Measurements from ENCODE around the gene ANG.
"Not testable (repeated sequence)": the region's sequence is repeated elsewhere in the genome, so short reads cannot be mapped to it uniquely, and the experiment has no call there.

The ANG gene

GRCh38 chr14:20658246-20658645 is 30.3 kb upstream of the ANG start:
- peaks cover 64% of the 10 kb centered on the region for H3K27me3 ChIP-seq (ENCODE audit: insufficient read depth, low read length)
- no peaks in the 10 kb centered on the region for H3K4me1 ChIP-seq (ENCODE audit: control insufficient read depth, insufficient read depth, low read length, unreplicated experiment)
- H3K79me2 ChIP-seq (ENCODE audit: control insufficient read depth, insufficient read depth, low read length, unreplicated experiment): no peaks in the 10 kb centered on the region
- H3K27ac ChIP-seq (ENCODE audit: low read depth, low read length): no peak overlapping the region
- H2AFZ ChIP-seq (ENCODE audit: low read length, unreplicated experiment): no peak overlapping the region
- no peaks in the 10 kb centered on the region for H3K36me3 ChIP-seq (ENCODE audit: insufficient read depth, low read length)
- no peak overlapping the region for H3K4me3 ChIP-seq (ENCODE audit: low read depth, low read length)

GRCh38 chr14:20659336-20659735 is 29.2 kb upstream of the ANG start:
- Histone ChIP-seq H3K4me1 (ENCODE audit: control insufficient read depth, insufficient read depth, low read length, unreplicated experiment) (no peaks in the 10 kb centered on the region), H3K27me3 (ENCODE audit: insufficient read depth, low read length) (peaks cover 55% of the 10 kb centered on the region), H3K4me3 (ENCODE audit: low read depth, low read length) (no peak overlapping the region), H3K79me2 (ENCODE audit: control insufficient read depth, insufficient read depth, low read length, unreplicated experiment) (no peaks in the 10 kb centered on the region), H3K36me3 (ENCODE audit: insufficient read depth, low read length) (no peaks in the 10 kb centered on the region), H3K27ac (ENCODE audit: low read depth, low read length) (no peak overlapping the region), H2AFZ (ENCODE audit: low read length, unreplicated experiment) (no peak overlapping the region)

GRCh38 chr14:20659813-20660395 is 28.7 kb upstream of the ANG start:
- no peaks in the 10 kb centered on the region for H3K36me3 ChIP-seq (ENCODE audit: insufficient read depth, low read length)
- H3K79me2 ChIP-seq (ENCODE audit: control insufficient read depth, insufficient read depth, low read length, unreplicated experiment): no peaks in the 10 kb centered on the region
- H3K4me3 ChIP-seq (ENCODE audit: low read depth, low read length): no peak overlapping the region
- no peaks in the 10 kb centered on the region for H3K4me1 ChIP-seq (ENCODE audit: control insufficient read depth, insufficient read depth, low read length, unreplicated experiment)
- H3K27ac ChIP-seq (ENCODE audit: low read depth, low read length): no peak overlapping the region
- H2AFZ ChIP-seq (ENCODE audit: low read length, unreplicated experiment): no peak overlapping the region
- peaks cover 59% of the 10 kb centered on the region for H3K27me3 ChIP-seq (ENCODE audit: insufficient read depth, low read length)

- Histone ChIP-seq H3K4me1 (ENCODE audit: control insufficient read depth, insufficient read depth, low read length, unreplicated experiment) (no peaks in the 10 kb centered on the region), H3K79me2 (ENCODE audit: control insufficient read depth, insufficient read depth, low read length, unreplicated experiment) (no peaks in the 10 kb centered on the region), H2AFZ (ENCODE audit: low read length, unreplicated experiment) (no peak overlapping the region), H3K27me3 (ENCODE audit: insufficient read depth, low read length) (peaks cover 49% of the 10 kb centered on the region), H3K4me3 (ENCODE audit: low read depth, low read length) (no peak overlapping the region), H3K36me3 (ENCODE audit: insufficient read depth, low read length) (no peaks in the 10 kb centered on the region), H3K27ac (ENCODE audit: low read depth, low read length) (no peak overlapping the region)
These were observed 27.4 kb upstream of the ANG start for GRCh38 chr14:20661197-20661596.

- peak overlapping the region; percentile 75 for H3K4me3 ChIP-seq (ENCODE audit: low read depth, low read length)
- H3K27me3 ChIP-seq (ENCODE audit: insufficient read depth, low read length): peaks cover 41% of the 10 kb centered on the region
- no peaks in the 10 kb centered on the region for H3K36me3 ChIP-seq (ENCODE audit: insufficient read depth, low read length)
- H2AFZ ChIP-seq (ENCODE audit: low read length, unreplicated experiment): peak overlapping the region; percentile 88
- no peak overlapping the region for H3K27ac ChIP-seq (ENCODE audit: low read depth, low read length)
- H3K4me1 ChIP-seq (ENCODE audit: control insufficient read depth, insufficient read depth, low read length, unreplicated experiment): no peaks in the 10 kb centered on the region
- H3K79me2 ChIP-seq (ENCODE audit: control insufficient read depth, insufficient read depth, low read length, unreplicated experiment): no peaks in the 10 kb centered on the region
These were observed 25.4 kb upstream of the ANG start for GRCh38 chr14:20662968-20663732.

- H3K4me3 ChIP-seq (ENCODE audit: low read depth, low read length); H2AFZ ChIP-seq (ENCODE audit: low read length, unreplicated experiment); H3K79me2 ChIP-seq (ENCODE audit: control insufficient read depth, insufficient read depth, low read length, unreplicated experiment); H3K36me3 ChIP-seq (ENCODE audit: insufficient read depth, low read length); H3K27ac ChIP-seq (ENCODE audit: low read depth, low read length); H3K4me1 ChIP-seq (ENCODE audit: control insufficient read depth, insufficient read depth, low read length, unreplicated experiment): not testable (repeated sequence)
- peaks cover 27% of the 10 kb centered on the region for H3K27me3 ChIP-seq (ENCODE audit: insufficient read depth, low read length)
These were observed 22.1 kb upstream of the ANG start for GRCh38 chr14:20666400-20666961.

- Histone ChIP-seq H3K4me1 (ENCODE audit: control insufficient read depth, insufficient read depth, low read length, unreplicated experiment) (no peaks in the 10 kb centered on the region), H3K79me2 (ENCODE audit: control insufficient read depth, insufficient read depth, low read length, unreplicated experiment) (no peaks in the 10 kb centered on the region), H3K36me3 (ENCODE audit: insufficient read depth, low read length) (no peaks in the 10 kb centered on the region), H2AFZ (ENCODE audit: low read length, unreplicated experiment) (no peak overlapping the region), H3K27ac (ENCODE audit: low read depth, low read length) (no peak overlapping the region), H3K27me3 (ENCODE audit: insufficient read depth, low read length) (peaks cover 27% of the 10 kb centered on the region), H3K4me3 (ENCODE audit: low read depth, low read length) (no peak overlapping the region)
These were observed 20.6 kb upstream of the ANG start for GRCh38 chr14:20667957-20668356.

GRCh38 chr14:20668969-20669368 is 19.6 kb upstream of the ANG start:
- H3K4me1 ChIP-seq (ENCODE audit: control insufficient read depth, insufficient read depth, low read length, unreplicated experiment): no peaks in the 10 kb centered on the region
- no peak overlapping the region for H2AFZ ChIP-seq (ENCODE audit: low read length, unreplicated experiment)

GRCh38 chr14:20671597-20672283 is 16.8 kb upstream of the ANG start:
- Histone ChIP-seq H3K27ac (ENCODE audit: low read depth, low read length) (no peak overlapping the region), H2AFZ (ENCODE audit: low read length, unreplicated experiment) (no peak overlapping the region), H3K36me3 (ENCODE audit: insufficient read depth, low read length) (no peaks in the 10 kb centered on the region)

More at GRCh38 chr14:20668969-20669368, 19.6 kb upstream of the ANG start:
- H3K36me3 ChIP-seq (ENCODE audit: insufficient read depth, low read length): no peaks in the 10 kb centered on the region
- no peaks in the 10 kb centered on the region for H3K79me2 ChIP-seq (ENCODE audit: control insufficient read depth, insufficient read depth, low read length, unreplicated experiment)
- no peak overlapping the region for H3K4me3 ChIP-seq (ENCODE audit: low read depth, low read length)
- H3K27ac ChIP-seq (ENCODE audit: low read depth, low read length): no peak overlapping the region
- peaks cover 29% of the 10 kb centered on the region for H3K27me3 ChIP-seq (ENCODE audit: insufficient read depth, low read length)

GRCh38 chr14:20675669-20676068 is 12.9 kb upstream of the ANG start:
- peaks cover 5% of the 10 kb centered on the region for H3K4me1 ChIP-seq (ENCODE audit: control insufficient read depth, insufficient read depth, low read length, unreplicated experiment)
- H3K27me3 ChIP-seq (ENCODE audit: insufficient read depth, low read length): peaks cover 17% of the 10 kb centered on the region
- no peak overlapping the region for H2AFZ ChIP-seq (ENCODE audit: low read length, unreplicated experiment)
- H3K36me3 ChIP-seq (ENCODE audit: insufficient read depth, low read length): no peaks in the 10 kb centered on the region
- H3K79me2 ChIP-seq (ENCODE audit: control insufficient read depth, insufficient read depth, low read length, unreplicated experiment): no peaks in the 10 kb centered on the region
- no peak overlapping the region for H3K4me3 ChIP-seq (ENCODE audit: low read depth, low read length)
- H3K27ac ChIP-seq (ENCODE audit: low read depth, low read length): no peak overlapping the region

More at GRCh38 chr14:20671597-20672283, 16.8 kb upstream of the ANG start:
- peaks cover 39% of the 10 kb centered on the region for H3K27me3 ChIP-seq (ENCODE audit: insufficient read depth, low read length)
- H3K4me1 ChIP-seq (ENCODE audit: control insufficient read depth, insufficient read depth, low read length, unreplicated experiment): no peaks in the 10 kb centered on the region
- H3K4me3 ChIP-seq (ENCODE audit: low read depth, low read length): no peak overlapping the region
- H3K79me2 ChIP-seq (ENCODE audit: control insufficient read depth, insufficient read depth, low read length, unreplicated experiment): no peaks in the 10 kb centered on the region

Data from ACC112 (cell line).